ENCODE results near the gene PPP2R3A. TPM values are rescaled to one million over a fixed set of nuclear protein-coding genes. Genes with fewer than 3 reads are reported as not detected.

Gene PPP2R3A
- total and polyA plus RNA-seq, 2 donors (not counting 3 experiments of a cell fraction or from before 2014, with no cell fraction given), result 3.3 to 14.6 TPM

DNA sequence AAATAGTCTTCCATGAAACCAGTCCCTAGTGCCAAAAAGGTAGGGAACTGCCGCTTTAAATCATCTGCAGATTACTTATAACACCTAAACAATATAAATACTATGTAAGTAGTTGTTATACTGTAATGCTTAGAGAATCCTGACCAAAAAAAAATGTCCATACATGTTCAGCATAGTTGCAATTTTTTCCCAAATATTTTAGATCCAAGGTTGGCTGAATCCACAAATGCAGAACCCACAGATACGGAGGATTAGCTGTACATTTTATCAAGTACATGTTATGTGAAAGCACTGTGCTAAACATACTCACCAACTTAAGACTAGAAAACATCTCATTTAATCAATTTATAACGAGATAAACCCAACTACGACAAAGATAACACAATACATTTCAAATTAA is 221.3 kb downstream of the PPP2R3A start:
- Histone ChIP-seq H4K20me1 (replicated peaks; ENCODE audit: control insufficient read depth, extremely low read depth, insufficient read depth, low read length) (peaks cover 16% of the 10 kb centered on the region), H3K27me3 (ENCODE audit: control insufficient read depth in 2 of 2, insufficient read depth in 2 of 2, low read length in 2 of 2) (no peaks in the 10 kb centered on the region), H3K9me1 (replicated peaks; ENCODE audit: control insufficient read depth, extremely low read depth, insufficient read depth, low read length) (no peaks in the 10 kb centered on the region), H3K4me1 (ENCODE audit: control insufficient read depth, extremely low read depth, insufficient read depth, low read length) (peaks cover 6% of the 10 kb centered on the region), H3K79me2 (ENCODE audit: control insufficient read depth, insufficient read depth, low read length) (peaks cover 100% of the 10 kb centered on the region), H3K36me3 (ENCODE audit: control insufficient read depth in 2 of 2, extremely low read depth in 1 of 2, insufficient read depth in 2 of 2, low read length in 2 of 2) (no peaks in the 10 kb centered on the region), H3K9me3 (replicated peaks; ENCODE audit: control insufficient read depth, insufficient read depth, low read length) (no peaks in the 10 kb centered on the region), H2AFZ (ENCODE audit: low read depth, low read length) (no peak overlapping the region), H3K4me2 (ENCODE audit: insufficient read depth, low read length) (no peak overlapping the region), H3K4me3 (replicated peaks in 1 of 3; ENCODE audit: insufficient read depth in 1 of 3, low read depth in 1 of 3, low read length in 3 of 3) (no peak overlapping the region), H3K9ac (replicated peaks; ENCODE audit: extremely low read depth, insufficient read depth, low read length) (no peak overlapping the region), H3K27ac (ENCODE audit: insufficient read depth, low read depth, low read length) (no peak overlapping the region)
- intact Hi-C loops (cut with micrococcal nuclease) (no loop called here), dilution Hi-C loops (cut with MboI; ENCODE audit: extremely low pct_ligation_motif_present, low sequenced_read_pairs) (no loop called here)
- DNase-seq (ENCODE audit: low read depth, low spot score) (no peak), FAIRE-seq (no peak)
- TF ChIP-seq MYC (IDR thresholded peaks at IDR 0.05; ENCODE audit: low read depth, low read length) (no peak), JUN (IDR thresholded peaks at IDR 0.05; ENCODE audit: borderline replicate concordance, insufficient read depth, insufficient read length, low read depth) (no peak), POLR2AphosphoS5 (IDR thresholded peaks at IDR 0.05; ENCODE audit: insufficient read depth, low read depth, low read length) (no peak), FOS (IDR thresholded peaks at IDR 0.05; ENCODE audit: borderline replicate concordance, insufficient read depth, low read length) (no peak)
- TF ChIP-seq, protein P1, sequence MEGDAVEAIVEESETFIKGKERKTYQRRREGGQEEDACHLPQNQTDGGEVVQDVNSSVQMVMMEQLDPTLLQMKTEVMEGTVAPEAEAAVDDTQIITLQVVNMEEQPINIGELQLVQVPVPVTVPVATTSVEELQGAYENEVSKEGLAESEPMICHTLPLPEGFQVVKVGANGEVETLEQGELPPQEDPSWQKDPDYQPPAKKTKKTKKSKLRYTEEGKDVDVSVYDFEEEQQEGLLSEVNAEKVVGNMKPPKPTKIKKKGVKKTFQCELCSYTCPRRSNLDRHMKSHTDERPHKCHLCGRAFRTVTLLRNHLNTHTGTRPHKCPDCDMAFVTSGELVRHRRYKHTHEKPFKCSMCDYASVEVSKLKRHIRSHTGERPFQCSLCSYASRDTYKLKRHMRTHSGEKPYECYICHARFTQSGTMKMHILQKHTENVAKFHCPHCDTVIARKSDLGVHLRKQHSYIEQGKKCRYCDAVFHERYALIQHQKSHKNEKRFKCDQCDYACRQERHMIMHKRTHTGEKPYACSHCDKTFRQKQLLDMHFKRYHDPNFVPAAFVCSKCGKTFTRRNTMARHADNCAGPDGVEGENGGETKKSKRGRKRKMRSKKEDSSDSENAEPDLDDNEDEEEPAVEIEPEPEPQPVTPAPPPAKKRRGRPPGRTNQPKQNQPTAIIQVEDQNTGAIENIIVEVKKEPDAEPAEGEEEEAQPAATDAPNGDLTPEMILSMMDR (IDR thresholded peaks at IDR 0.05; ENCODE audit: extremely low read depth in 1 of 2, insufficient read depth in 1 of 2, low read depth in 1 of 2, low read length in 2 of 2), result no peak
- BruUV-seq (replicated peaks), result no TSS peak
- POLR2A ChIA-PET, result no interaction called here
- CTCF ChIA-PET, result interaction anchor here (1.0 to 1.2 kb wide), 2 partner anchors 10 to 14 kb away, joined by 3 to 4 read pairs; no protein-coding TSS in a partner anchor

DNA sequence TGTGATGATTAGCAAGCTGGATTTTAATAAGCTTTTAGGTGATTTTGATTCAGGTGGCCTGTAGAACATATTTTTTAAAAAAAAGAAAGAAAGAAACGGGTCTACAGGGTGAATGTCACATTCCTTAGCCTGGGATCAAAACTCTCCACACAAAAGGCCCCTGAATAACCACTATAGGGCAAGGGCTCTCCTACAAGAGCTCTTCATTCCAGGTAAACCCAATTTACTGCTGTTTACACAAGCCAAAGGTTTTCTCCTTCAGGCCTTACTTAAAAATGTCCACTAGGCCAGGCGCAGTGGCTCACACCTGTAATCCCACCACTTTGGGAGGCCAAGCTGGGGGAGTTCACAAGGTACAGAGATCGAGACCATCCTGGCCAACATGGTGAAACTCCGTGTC is 222.3 kb downstream of the PPP2R3A start:
- Histone ChIP-seq H2AFZ (ENCODE audit: low read depth, low read length) (no peak overlapping the region), H3K4me1 (ENCODE audit: control insufficient read depth, extremely low read depth, insufficient read depth, low read length) (peaks cover 11% of the 10 kb centered on the region), H3K27ac (ENCODE audit: insufficient read depth, low read depth, low read length) (no peak overlapping the region), H3K4me2 (ENCODE audit: insufficient read depth, low read length) (no peak overlapping the region), H3K9me1 (replicated peaks; ENCODE audit: control insufficient read depth, extremely low read depth, insufficient read depth, low read length) (no peaks in the 10 kb centered on the region), H4K20me1 (replicated peaks; ENCODE audit: control insufficient read depth, extremely low read depth, insufficient read depth, low read length) (peaks cover 16% of the 10 kb centered on the region), H3K9me3 (replicated peaks; ENCODE audit: control insufficient read depth, insufficient read depth, low read length) (no peaks in the 10 kb centered on the region), H3K4me3 (replicated peaks in 1 of 3; ENCODE audit: insufficient read depth in 1 of 3, low read depth in 1 of 3, low read length in 3 of 3) (no peak overlapping the region), H3K79me2 (ENCODE audit: control insufficient read depth, insufficient read depth, low read length) (peaks cover 100% of the 10 kb centered on the region), H3K36me3 (ENCODE audit: control insufficient read depth in 2 of 2, extremely low read depth in 1 of 2, insufficient read depth in 2 of 2, low read length in 2 of 2) (no peaks in the 10 kb centered on the region), H3K9ac (replicated peaks; ENCODE audit: extremely low read depth, insufficient read depth, low read length) (no peak overlapping the region), H3K27me3 (ENCODE audit: control insufficient read depth in 2 of 2, insufficient read depth in 2 of 2, low read length in 2 of 2) (no peaks in the 10 kb centered on the region)
- no peak for DNase-seq (ENCODE audit: low read depth, low spot score)
- FAIRE-seq, result no peak
- intact Hi-C loops (cut with micrococcal nuclease), result no loop called here
- ChIA-PET CTCF (interaction anchor here (1.0 to 1.3 kb wide), 3 partner anchors 9 to 109 kb away, joined by 3 to 6 read pairs (median 4); no protein-coding TSS in a partner anchor), POLR2A (no interaction called here)
- no TSS peak for BruUV-seq (replicated peaks)
- dilution Hi-C loops (cut with MboI; ENCODE audit: extremely low pct_ligation_motif_present, low sequenced_read_pairs), result no loop called here
- TF ChIP-seq, protein P2, sequence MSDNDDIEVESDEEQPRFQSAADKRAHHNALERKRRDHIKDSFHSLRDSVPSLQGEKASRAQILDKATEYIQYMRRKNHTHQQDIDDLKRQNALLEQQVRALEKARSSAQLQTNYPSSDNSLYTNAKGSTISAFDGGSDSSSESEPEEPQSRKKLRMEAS (IDR thresholded peaks at IDR 0.05; ENCODE audit: insufficient read depth, insufficient read length), result no peak
- TF ChIP-seq POLR2A (IDR thresholded peaks at IDR 0.05; ENCODE audit: low read depth, low read length) (no peak), MYC (IDR thresholded peaks at IDR 0.05; ENCODE audit: low read depth, low read length) (no peak), EZH2 (IDR thresholded peaks at IDR 0.05; ENCODE audit: borderline replicate concordance, low read depth, low read length, severe bottlenecking) (no peak), POLR2AphosphoS5 (IDR thresholded peaks at IDR 0.05; ENCODE audit: insufficient read depth, low read depth, low read length) (no peak), JUN (IDR thresholded peaks at IDR 0.05; ENCODE audit: borderline replicate concordance, insufficient read depth, insufficient read length, low read depth) (no peak), GATA2 (IDR thresholded peaks at IDR 0.05; ENCODE audit: insufficient read depth, insufficient read length, low read depth, low read length) (no peak), FOS (IDR thresholded peaks at IDR 0.05; ENCODE audit: borderline replicate concordance, insufficient read depth, low read length) (no peak)
- TF ChIP-seq, protein P1 (IDR thresholded peaks at IDR 0.05; ENCODE audit: extremely low read depth in 1 of 2, insufficient read depth in 1 of 2, low read depth in 1 of 2, low read length in 2 of 2), result no peak

Measured in endothelial cell of umbilical vein (primary cell).